NT2/D1 (cell line): Measurements from ENCODE around the gene ABCC4.

Experiments used
- DNase-seq: peaks from one replicate; pipeline ENCODE4 v3.0.0-alpha.2; 2011; ENCODE audit warnings: low read depth, low spot score
- H3K27me3 ChIP-seq: 2 replicates; pipeline ENCODE4 v1.6.0; 2011; ENCODE audit warnings: mild to moderate bottlenecking; ENCODE audit not compliant: insufficient read length, insufficient read depth
- H3K36me3 ChIP-seq: 2 replicates; pipeline ENCODE4 v1.6.1; 2011; ENCODE audit warnings: mild to moderate bottlenecking, low read length, mixed read lengths; ENCODE audit not compliant: insufficient read depth, insufficient read length
- H3K4me1 ChIP-seq: 2 replicates; pipeline ENCODE4 v1.5.1; 2011; ENCODE audit not compliant: insufficient read depth, insufficient read length
- H3K4me3 ChIP-seq: 2 replicates; pipeline ENCODE4 v1.5.1; 2011; ENCODE audit warnings: low read depth; ENCODE audit not compliant: insufficient read length
- H3K9ac ChIP-seq: 2 replicates; pipeline ENCODE4 v1.6.0; 2011; ENCODE audit warnings: low read depth; ENCODE audit not compliant: insufficient read length
- H3K9me3 ChIP-seq: 2 replicates; pipeline ENCODE4 v1.5.1; 2011; ENCODE audit warnings: mild to moderate bottlenecking, low read length; ENCODE audit not compliant: insufficient read depth
- SUZ12 ChIP-seq: IDR thresholded peaks from 2 replicates; pipeline ENCODE4 v1.6.1; 2011; ENCODE audit not compliant: insufficient read length, insufficient read depth; ENCODE audit errors: extremely low read depth
- YY1 ChIP-seq: IDR thresholded peaks from 2 replicates; pipeline ENCODE4 v1.6.1; 2011; ENCODE audit not compliant: insufficient read length, insufficient read depth
- ZNF274 ChIP-seq: IDR thresholded peaks from 2 replicates; pipeline ENCODE4 v1.6.1; 2011; ENCODE audit warnings: mild to moderate bottlenecking, low read depth, low read length

ABCC4 gene

DNA sequence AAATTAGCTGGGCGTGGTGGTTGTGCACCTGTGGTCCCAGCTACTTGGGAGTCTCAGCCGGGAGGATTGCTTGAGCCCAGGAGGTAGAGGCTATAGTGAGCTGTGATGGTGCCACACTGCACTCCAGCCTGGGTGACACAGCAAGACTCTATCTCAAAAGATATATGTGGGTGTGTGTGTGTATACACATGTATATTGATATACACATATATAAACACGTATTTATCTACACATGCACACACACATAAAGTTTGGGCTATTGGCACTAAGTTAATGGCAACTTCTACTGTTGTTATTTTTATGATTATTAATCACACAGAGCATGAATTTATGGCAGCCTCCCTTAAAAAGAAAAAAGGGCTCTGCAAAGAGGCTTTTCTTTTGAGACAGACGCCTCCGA lies 27.1 kb upstream of the ABCC4 start:
- H3K27me3 ChIP-seq, result no peaks in the 10 kb centered on the region

DNA sequence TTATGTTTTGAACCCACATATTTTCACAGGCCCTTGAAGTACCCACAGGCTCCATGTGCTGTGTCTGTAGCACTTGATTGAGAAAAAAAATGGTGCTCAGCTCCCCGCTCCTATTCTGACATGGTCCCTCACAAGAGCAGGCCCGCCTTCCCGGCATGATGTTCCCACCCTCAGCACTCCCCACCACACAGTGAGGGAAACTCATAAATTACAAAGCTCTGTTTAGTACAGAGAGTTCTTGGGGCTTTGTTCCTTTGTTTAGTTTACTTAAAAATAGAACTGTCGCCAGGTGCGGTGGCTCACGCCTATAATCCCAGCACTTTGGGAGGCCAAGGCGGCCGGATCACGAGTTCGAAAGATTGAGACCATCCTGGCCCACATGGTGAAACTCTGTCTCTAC lies 25.9 kb upstream of the ABCC4 start:
- no peak for DNase-seq
- TF ChIP-seq YY1 (no peak), ZNF274 (no peak), SUZ12 (no peak)
- H3K36me3 ChIP-seq, result no peaks in the 10 kb centered on the region
- H3K4me1 ChIP-seq, result no peaks in the 10 kb centered on the region
- H3K9ac ChIP-seq, result no peak overlapping the region
- no peak overlapping the region for H3K4me3 ChIP-seq
- H3K27me3 ChIP-seq, result no peaks in the 10 kb centered on the region
- no peaks in the 10 kb centered on the region for H3K9me3 ChIP-seq

More for the DNA sequence above, 27.1 kb upstream of the ABCC4 start:
- no peak overlapping the region for H3K4me3 ChIP-seq
- TF ChIP-seq YY1 (no peak), SUZ12 (no peak), ZNF274 (no peak)
- H3K4me1 ChIP-seq, result no peaks in the 10 kb centered on the region
- DNase-seq, result no peak
- H3K36me3 ChIP-seq, result no peaks in the 10 kb centered on the region
- H3K9me3 ChIP-seq, result no peaks in the 10 kb centered on the region
- H3K9ac ChIP-seq, result no peak overlapping the region

DNA sequence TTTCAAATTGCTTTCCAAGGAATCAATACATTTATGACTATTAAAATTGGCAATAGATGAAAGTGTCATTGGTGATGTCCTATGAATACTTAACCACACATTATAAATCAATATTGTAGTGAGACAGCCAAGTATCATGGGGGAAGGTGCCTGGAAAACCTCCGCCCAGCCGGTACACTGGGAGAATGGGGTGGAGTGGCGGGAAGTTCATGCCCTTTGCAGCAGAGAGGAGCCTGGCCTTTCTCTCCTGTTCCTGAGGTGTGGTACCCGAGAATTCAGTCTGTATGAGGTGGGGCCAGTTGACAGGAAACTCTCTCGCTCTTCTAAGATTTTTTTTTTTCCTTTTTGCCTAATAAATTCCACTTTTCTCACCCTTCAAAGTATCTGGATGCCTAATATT lies 25.4 kb upstream of the ABCC4 start:
- Histone ChIP-seq H3K4me3 (no peak overlapping the region), H3K27me3 (no peaks in the 10 kb centered on the region), H3K4me1 (no peaks in the 10 kb centered on the region), H3K36me3 (no peaks in the 10 kb centered on the region), H3K9ac (no peak overlapping the region), H3K9me3 (no peaks in the 10 kb centered on the region)
- DNase-seq, result no peak
- TF ChIP-seq ZNF274 (no peak), YY1 (no peak), SUZ12 (no peak)

DNA sequence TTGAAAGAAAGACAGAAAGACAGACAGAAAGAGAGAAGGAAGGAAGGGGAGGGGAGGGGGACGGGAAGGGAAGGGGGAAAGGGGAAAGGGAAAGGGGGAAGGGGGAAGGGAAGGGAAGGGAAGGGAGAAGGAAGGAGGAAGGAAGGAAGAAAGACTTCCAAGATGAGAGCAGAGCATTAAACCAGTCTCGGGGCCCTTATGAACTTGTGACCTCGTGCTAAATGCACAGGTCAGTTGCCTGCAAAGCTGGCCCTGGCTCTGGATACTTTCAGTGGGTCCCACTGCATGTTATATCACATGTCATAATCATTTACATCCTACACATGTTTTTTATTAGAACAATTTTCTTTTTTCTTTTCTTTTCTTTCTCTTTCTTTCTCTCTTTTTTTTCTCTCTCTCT lies 24.2 kb upstream of the ABCC4 start:
- H3K4me1 ChIP-seq, result no peaks in the 10 kb centered on the region
- no peaks in the 10 kb centered on the region for H3K27me3 ChIP-seq
- no peak overlapping the region for H3K9ac ChIP-seq
- DNase-seq, result no peak
- H3K4me3 ChIP-seq, result no peak overlapping the region
- TF ChIP-seq YY1 (no peak), SUZ12 (no peak), ZNF274 (no peak)
- H3K9me3 ChIP-seq, result no peaks in the 10 kb centered on the region
- H3K36me3 ChIP-seq, result no peaks in the 10 kb centered on the region

DNA sequence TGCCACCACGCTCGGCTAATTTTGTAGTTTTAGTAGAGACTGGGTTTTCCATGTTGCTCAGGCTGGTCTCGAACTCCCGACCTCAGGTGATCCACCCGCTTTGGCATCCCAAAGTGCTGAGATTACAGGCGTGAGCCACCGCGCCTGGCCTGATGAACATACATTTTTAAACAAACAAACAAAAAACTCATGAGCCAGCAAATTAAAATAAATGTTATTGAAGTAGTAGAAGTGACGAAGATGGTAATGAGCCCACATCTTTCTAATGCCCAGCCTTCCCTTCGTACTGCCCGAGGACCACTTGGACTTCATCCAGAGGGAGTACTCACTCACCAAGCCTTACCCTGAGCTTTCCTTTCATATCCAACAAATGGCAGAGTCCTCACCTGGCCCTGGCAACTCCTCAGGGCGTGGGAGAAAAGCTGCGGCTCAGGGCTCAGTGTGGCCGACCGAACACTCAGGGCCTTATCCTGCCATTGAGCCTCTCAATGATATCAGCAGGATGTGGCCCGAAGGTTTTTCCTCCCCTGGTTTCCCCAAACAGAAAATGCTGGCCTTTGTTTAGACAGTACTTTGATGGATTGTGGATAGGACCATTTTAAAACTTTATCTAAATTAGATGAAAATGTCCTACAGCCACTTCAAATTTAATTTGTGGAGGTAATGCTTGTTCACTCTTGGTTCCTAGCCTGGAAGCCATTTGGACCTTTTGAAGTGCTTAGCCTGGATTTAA lies 22.8 kb upstream of the ABCC4 start:
- Histone ChIP-seq H3K9me3 (no peaks in the 10 kb centered on the region), H3K9ac (no peak overlapping the region), H3K27me3 (no peaks in the 10 kb centered on the region), H3K36me3 (no peaks in the 10 kb centered on the region), H3K4me1 (no peaks in the 10 kb centered on the region), H3K4me3 (no peak overlapping the region)
- TF ChIP-seq SUZ12 (no peak), ZNF274 (no peak), YY1 (no peak)
- no peak for DNase-seq

DNA sequence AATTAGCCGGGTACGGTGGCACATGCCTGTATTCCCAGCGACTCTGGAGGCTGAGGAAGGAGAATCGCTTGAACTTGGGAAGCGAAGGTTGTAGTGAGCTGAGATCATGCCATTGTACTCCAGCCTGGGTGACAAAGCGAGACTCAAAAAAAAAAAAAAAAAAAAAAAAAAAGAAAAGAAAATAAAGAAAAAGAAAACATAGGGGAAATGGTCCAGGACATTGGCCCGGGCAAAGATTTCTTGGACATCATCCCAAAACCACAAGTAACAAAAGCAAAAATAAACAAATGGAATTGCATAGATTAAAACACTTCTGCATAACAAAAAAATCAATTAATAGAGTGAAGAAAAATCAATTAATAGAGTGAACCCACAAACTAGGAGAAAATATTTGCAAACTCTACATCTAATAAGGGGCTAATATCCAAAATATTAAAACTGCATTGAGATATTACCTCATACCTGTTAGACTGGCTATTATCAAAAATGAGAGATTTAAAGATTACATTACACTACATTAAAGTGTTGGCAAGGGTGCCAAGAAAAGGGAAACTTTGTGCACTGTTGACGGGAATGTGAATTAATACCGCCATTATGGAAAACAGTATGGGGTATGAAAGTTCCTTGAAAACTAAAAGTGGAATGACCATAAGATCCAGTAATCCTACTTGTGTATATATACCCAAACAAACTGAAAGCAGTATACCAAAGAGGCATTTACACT lies 18.5 kb upstream of the ABCC4 start:
- no peak for DNase-seq
- Histone ChIP-seq H3K27me3 (no peaks in the 10 kb centered on the region), H3K9ac (no peak overlapping the region), H3K9me3 (no peaks in the 10 kb centered on the region), H3K4me1 (no peaks in the 10 kb centered on the region), H3K36me3 (no peaks in the 10 kb centered on the region), H3K4me3 (no peak overlapping the region)
- no peak for TF ChIP-seq YY1
- no peak for TF ChIP-seq ZNF274
- TF ChIP-seq SUZ12, result no peak
